NCI-H187 treated with DMSO at 0.1 percent for 48 hours (cell line): Measurements from ENCODE around the gene HMBS.
"Not testable (repeated sequence)": the region's sequence is repeated elsewhere in the genome, so short reads cannot be mapped to it uniquely, and the experiment has no call there.

Experiments
- DNase-seq: peaks from one replicate; lab custom pipeline; 2025; lab: John Stamatoyannopoulos, UW

HMBS gene

GRCh38 chr11:119118946-119119345, 34.3 kb downstream of the HMBS start:
- DNase-seq, result no peak

GRCh38 chr11:119120639-119121007, 35.9 kb downstream of the HMBS start:
- DNase-seq, result no peak

- peak; percentile 92 for DNase-seq
Measured at GRCh38 chr11:119121008-119121810, 36.5 kb downstream of the HMBS start, which contains the start of gene HINFP. Gene HINFP (plus strand): TSS chr11:119121580. CDS start chr11:119126945, 5,365 bp downstream.

GRCh38 chr11:119121811-119122124, 37.1 kb downstream of the HMBS start:
- DNase-seq, result no peak

- DNase-seq, result no peak
Measured at GRCh38 chr11:119125821-119126220, 41.1 kb downstream of the HMBS start.

- DNase-seq, result no peak
Measured at GRCh38 chr11:119126675-119127268, 42.1 kb downstream of the HMBS start.

GRCh38 chr11:119130662-119131061, 46.0 kb downstream of the HMBS start:
- no peak for DNase-seq

GRCh38 chr11:119134389-119134978, 49.8 kb downstream of the HMBS start:
- no peak for DNase-seq

GRCh38 chr11:119139276-119139675, 54.6 kb downstream of the HMBS start:
- DNase-seq, result not testable (repeated sequence)
